Lower leg skin (tissue), 4 donors: Measurements from ENCODE around the gene JUP. TPM values are rescaled to one million over a fixed set of nuclear protein-coding genes. Genes with fewer than 3 reads are reported as not detected.

ENCODE experiments used
- DNase-seq, 2 donors: peaks; one replicate each; pipeline ENCODE4 v3.0.0-alpha.2; 2019; ENCODE audit warnings: low spot score in 2 of 2
- H3K4me3 ChIP-seq: fragments of 200-600 bp; sonication (generic); 2 replicates; pipeline ENCODE4 v1.5.1; 2017; ENCODE audit warnings: mild to moderate bottlenecking, low read depth; ENCODE audit not compliant: poor library complexity, severe bottlenecking
- CTCF ChIP-seq, 3 donors: fragments of 450-650 bp; IDR thresholded peaks; one replicate each; pipeline ENCODE4 v1.5.1; 2016; ENCODE audit warnings: antibody characterized with exemption in 3 of 3, mild to moderate bottlenecking in 3 of 3, moderate library complexity in 2 of 3
- POLR2A ChIP-seq, 2 donors: fragments of 450-650 bp; IDR thresholded peaks; one replicate each; pipeline ENCODE4 v1.6.1; 2016 to 2017; ENCODE audit warnings: antibody characterized with exemption in 2 of 2, mild to moderate bottlenecking in 1 of 2, moderate library complexity in 1 of 2
- WGBS, 2 donors: methylation state at CpG; one replicate each; pipeline ENCODE4 v1.1.5; 2018; 5-methylcytosine and 5-hydroxymethylcytosine counted together
- intact Hi-C: fragments of 100-400 bp; cut with DNase I; formaldehyde crosslinking; loops from one replicate; pipeline ENCODE4 v1.15.0; 2023; ENCODE audit warnings: low total_unique reads
- total RNA-seq, 4 donors: library from RNA; depleted of rRNA; stranded (reverse); fragments of >200 nt; gene quantifications; one replicate each; pipeline ENCODE4 v1.1.0, GENCODE V29; 2016

Gene JUP
- total RNA-seq, 4 donors from 2014 or later, result 1,980 to 2,336 (median 2,116) TPM

DNA sequence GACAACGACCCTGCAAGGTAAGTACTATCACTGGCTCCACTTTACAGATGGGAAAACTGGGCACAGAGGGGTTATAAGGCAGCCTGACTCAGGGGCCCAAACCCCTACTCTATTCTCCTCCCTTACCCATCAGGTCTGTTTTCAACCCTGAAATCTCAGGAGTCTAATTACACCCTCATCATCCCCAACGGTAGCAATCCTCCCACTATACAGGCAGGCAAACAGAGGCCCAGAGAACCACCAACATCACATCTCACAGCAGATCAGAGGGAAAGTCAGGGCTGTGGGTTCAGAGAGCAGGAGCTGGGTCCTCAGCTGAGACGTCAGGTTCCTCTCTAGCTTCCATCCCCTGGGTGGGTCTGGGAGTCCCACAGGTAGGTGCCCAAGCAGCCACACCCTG, 16.5 kb downstream of the JUP start:
- WGBS, 2 donors, result 33 to 42% methylated on average over 3 of the region's 3 CpGs
- intact Hi-C loops, result no loop called here
- TF ChIP-seq POLR2A (IDR thresholded peaks at IDR 0.05) (no peak), CTCF (IDR thresholded peaks at IDR 0.05) (no peak)
- no peak overlapping the region for H3K4me3 ChIP-seq
- DNase-seq, result no peak

DNA sequence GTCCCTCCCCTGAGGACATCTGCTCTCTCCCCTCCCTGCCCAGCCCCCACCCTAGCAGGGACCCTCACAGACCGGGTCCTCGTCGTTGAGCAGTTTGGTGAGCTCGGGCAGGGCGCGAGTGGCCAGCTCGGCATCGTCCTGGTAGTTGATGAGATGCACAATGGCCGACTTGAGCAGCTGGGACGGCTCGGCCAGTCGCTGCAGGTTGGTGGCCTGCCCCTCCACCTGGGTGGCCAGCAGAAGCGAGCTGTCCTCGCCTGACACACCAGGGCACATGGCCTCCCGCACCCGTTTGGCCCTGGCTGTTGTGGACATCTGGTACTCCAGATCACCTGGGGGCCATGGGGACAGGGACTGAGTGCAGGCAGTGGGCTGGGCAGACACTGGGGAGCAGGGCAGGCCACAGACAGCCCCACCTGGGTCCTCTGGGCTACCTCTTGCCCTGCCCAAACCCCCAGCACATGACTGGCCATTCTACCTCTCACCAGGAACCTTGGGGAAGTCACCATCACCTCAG, 17.1 kb downstream of the JUP start:
- no peak for DNase-seq
- TF ChIP-seq POLR2A (IDR thresholded peaks at IDR 0.05) (no peak), CTCF (IDR thresholded peaks at IDR 0.05) (no peak)
- intact Hi-C loops, result no loop called here
- no peak overlapping the region for H3K4me3 ChIP-seq
- WGBS, 2 donors, result 62 to 87% methylated on average over 5 to 16 of the region's 16 CpGs

DNA sequence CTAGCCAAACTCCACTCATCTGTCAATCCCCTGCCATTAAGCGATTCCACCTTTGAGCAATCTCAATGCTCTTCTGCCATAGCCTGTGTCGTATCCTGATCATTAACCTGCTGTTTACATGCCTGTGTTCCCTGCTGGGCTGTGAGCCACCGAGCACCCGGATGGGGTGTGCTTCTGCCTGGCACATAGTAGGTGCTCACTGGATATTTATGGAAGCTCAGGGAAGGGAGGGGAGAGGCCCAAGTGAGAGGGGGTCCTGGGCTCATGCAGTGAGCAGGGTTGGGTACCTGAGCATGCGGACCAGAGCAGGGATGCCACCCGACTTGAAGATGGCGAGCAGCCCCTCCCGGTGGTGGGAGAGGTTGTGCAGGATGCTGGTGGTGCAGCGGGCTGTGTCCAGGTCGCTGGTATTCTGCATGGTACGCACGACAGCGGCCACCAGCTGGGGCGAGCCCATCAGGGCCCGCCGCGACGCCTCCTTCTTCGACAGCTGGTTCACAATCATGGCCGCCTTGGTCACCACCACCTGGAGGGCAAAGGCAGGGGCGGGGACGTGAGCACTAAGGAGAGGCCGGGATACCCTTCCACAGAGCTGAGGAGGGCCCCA, 17.7 kb downstream of the JUP start:
- no peak for TF ChIP-seq CTCF (IDR thresholded peaks at IDR 0.05)
- no peak for TF ChIP-seq POLR2A (IDR thresholded peaks at IDR 0.05)
- no peak for DNase-seq
- intact Hi-C loops, result no loop called here
- WGBS, 2 donors, result 91 to 92% methylated on average over 12 to 19 of the region's 23 CpGs
- H3K4me3 ChIP-seq, result no peak overlapping the region

DNA sequence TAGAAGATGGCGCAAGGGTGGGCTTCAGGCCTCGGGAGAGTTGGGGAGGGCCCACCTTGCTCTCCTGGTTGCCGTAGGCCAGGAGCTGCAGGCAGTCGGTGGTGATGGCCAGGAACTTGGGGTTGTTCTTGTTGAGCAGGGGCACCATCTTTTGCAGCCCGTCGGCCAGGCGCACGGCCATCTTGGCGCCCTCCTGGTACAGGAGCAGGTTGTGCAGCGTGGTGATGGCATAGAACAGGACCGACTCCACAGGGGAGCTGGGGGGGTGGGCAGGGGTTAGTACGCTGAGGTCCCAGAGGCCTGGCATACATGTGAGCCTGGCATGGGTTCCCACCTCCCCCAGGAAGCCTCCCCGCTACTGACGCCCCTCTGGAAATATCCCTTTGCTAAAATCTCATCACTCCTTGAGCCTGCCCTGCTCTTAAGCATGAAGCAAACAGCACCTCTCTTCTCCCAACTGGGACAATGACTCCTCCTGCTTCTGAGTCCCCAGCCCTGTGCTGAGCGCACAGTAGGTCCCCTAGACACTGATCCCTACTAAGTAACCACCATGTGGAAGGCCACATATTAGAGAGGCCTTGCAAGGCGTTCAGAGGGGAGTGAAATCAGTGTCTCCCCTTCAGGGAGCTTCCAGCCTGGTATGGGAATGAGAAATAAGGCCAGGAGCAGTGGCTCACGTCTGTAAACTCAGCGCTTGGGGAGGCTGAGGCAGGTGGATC, 19.0 kb downstream of the JUP start:
- DNase-seq, result no peak
- intact Hi-C loops, result no loop called here
- no peak overlapping the region for H3K4me3 ChIP-seq
- WGBS, 2 donors, result 90 to 91% methylated on average over 16 to 18 of the region's 18 CpGs
- no peak for TF ChIP-seq CTCF (IDR thresholded peaks at IDR 0.05)

- TF ChIP-seq POLR2A (IDR thresholded peaks at IDR 0.05), result no peak
- TF ChIP-seq CTCF (IDR thresholded peaks at IDR 0.05), result no peak
- no peak overlapping the region for H3K4me3 ChIP-seq
- no peak for DNase-seq
- intact Hi-C loops, result no loop called here
Observed at GRCh38 chr17:41766135-41766534, 20.4 kb downstream of the JUP start.
